HCT116 (cell line): Measurements from ENCODE around the gene CDC42BPB. TPM values are rescaled to one million over a fixed set of nuclear protein-coding genes. Genes with fewer than 3 reads are reported as not detected.

Experiments
- ATAC-seq: fragments of 200-7000 bp; cut with Tn5 transposase; 2 replicates; pipeline ENCODE4 v1.9.1; 2020; ENCODE audit warnings: mild to moderate bottlenecking, moderate library complexity
- BruUV-seq: library from RNA; stranded (reverse); fragments of 400-500 nt; replicated peaks from 2 replicates; lab custom pipeline; 2021; lab: Mats Ljungman, UMichigan
- CTCF ChIA-PET: fragments of 300-600 bp; sonication (Branson Sonifier 250); formaldehyde crosslinking; loops from one replicate; lab custom pipeline; 2021; ENCODE audit warnings: antibody characterized with exemption; lab: Charles Lee
- POLR2A ChIA-PET: fragments of 300-600, 350-600 bp; sonication (Branson Sonifier 250); formaldehyde crosslinking; loops from one replicate; lab custom pipeline; 2021; ENCODE audit warnings: antibody characterized with exemption; lab: Charles Lee
- RAD21 ChIA-PET, 2 experiments: fragments of 300-600 bp; sonication (Branson Sonifier 250); formaldehyde crosslinking; loops; one replicate each; lab custom pipeline; 2023; ENCODE audit warnings: low total read pairs in 2 of 2; ENCODE audit not compliant: uncharacterized antibody in 2 of 2, unreplicated experiment in 2 of 2, low non-redundant PET in 1 of 2; lab: Charles Lee
- DNase-seq: peaks from one replicate; pipeline ENCODE4 v3.0.0-alpha.2; 2010; ENCODE audit warnings: low read depth, low spot score
- H2AFZ ChIP-seq: fragments of 200-600 bp; shearing (Covaris generic), sonication (generic); 2 replicates; pipeline ENCODE4 v1.6.1; 2017; ENCODE audit warnings: low read depth, mixed run types, mixed read lengths, antibody characterized with exemption, low read length; ENCODE audit not compliant: poor library complexity, severe bottlenecking
- H3K27ac ChIP-seq: 2 replicates; pipeline ENCODE4 v1.5.1; 2012; ENCODE audit warnings: low read depth, low read length
- H3K27me3 ChIP-seq: fragments of 200-600 bp; sonication (generic); 2 replicates; pipeline ENCODE4 v1.6.1; 2016; ENCODE audit warnings: mixed run types, low read length, mixed read lengths; ENCODE audit not compliant: insufficient read depth
- H3K36me3 ChIP-seq, 2 experiments: fragments of 200-500 bp in 1 of 2; fragments of 200-600 bp in 1 of 2; sonication (Bioruptor generic) in 1 of 2; sonication (generic) in 1 of 2; 2 replicates each; pipeline versions ENCODE4 v1.5.1 to v1.6.1; 2014 to 2016; ENCODE audit warnings: low read length in 2 of 2, inconsistent platforms in 1 of 2, mixed read lengths in 1 of 2, mixed run types in 1 of 2; ENCODE audit not compliant: insufficient read depth in 2 of 2, control insufficient read depth in 1 of 2
- H3K4me1 ChIP-seq, 2 experiments: fragments of 200-600 bp in 1 of 2; sonication (generic) in 1 of 2; 2 replicates each; pipeline versions ENCODE4 v1.5.1 to v1.6.1; 2012 to 2017; ENCODE audit warnings: low read length in 2 of 2, inconsistent platforms in 1 of 2, mild to moderate bottlenecking in 1 of 2, mixed read lengths in 1 of 2, mixed run types in 1 of 2, moderate library complexity in 1 of 2; ENCODE audit not compliant: insufficient read depth in 2 of 2, control insufficient read depth in 1 of 2
- H3K4me2 ChIP-seq: fragments of 200-600 bp; sonication (generic); 2 replicates; pipeline ENCODE4 v1.6.1; 2017; ENCODE audit warnings: mixed run types, low read length, mixed read lengths
- H3K4me3 ChIP-seq, 2 experiments: fragments of 200-600 bp in 1 of 2; sonication (generic) in 1 of 2; replicated peaks in 1 of 2; 2 replicates each; pipeline ENCODE4 v1.5.1; 2011 to 2016; ENCODE audit warnings: low read length in 2 of 2, control low read depth in 1 of 2, low read depth in 1 of 2, mild to moderate bottlenecking in 1 of 2, mixed read lengths in 1 of 2, mixed run types in 1 of 2
- H3K79me2 ChIP-seq: fragments of 200-600 bp; sonication (generic); 2 replicates; pipeline ENCODE4 v1.6.1; 2017; ENCODE audit warnings: mild to moderate bottlenecking, mixed run types, low read length, moderate library complexity, mixed read lengths; ENCODE audit not compliant: insufficient read depth
- H3K9ac ChIP-seq: fragments of 200-600 bp; sonication (generic); 2 replicates; pipeline ENCODE4 v1.6.1; 2016; ENCODE audit warnings: low read length, mixed read lengths
- H3K9me2 ChIP-seq: fragments of 200-600 bp; sonication (generic), shearing (Covaris generic); 2 replicates; pipeline ENCODE4 v1.6.1; 2017; ENCODE audit warnings: mixed run types, mild to moderate bottlenecking, moderate library complexity; ENCODE audit not compliant: insufficient read depth
- H3K9me3 ChIP-seq, 2 experiments: fragments of 200-500 bp in 1 of 2; fragments of 200-600 bp in 1 of 2; sonication (Bioruptor generic) in 1 of 2; sonication (generic) in 1 of 2; 2 replicates each; pipeline ENCODE4 v1.6.1; 2014 to 2017; ENCODE audit warnings: low read length in 2 of 2, mixed read lengths in 2 of 2, inconsistent platforms in 1 of 2, low read depth in 1 of 2, mild to moderate bottlenecking in 1 of 2, mixed run types in 1 of 2, moderate library complexity in 1 of 2; ENCODE audit not compliant: control insufficient read depth in 1 of 2, insufficient read depth in 1 of 2
- H4K20me1 ChIP-seq: fragments of 200-600 bp; sonication (generic), shearing (Covaris generic); 2 replicates; pipeline ENCODE4 v1.6.1; 2017; ENCODE audit warnings: mixed run types, mild to moderate bottlenecking, moderate library complexity; ENCODE audit not compliant: insufficient read depth
- CBX3 ChIP-seq: IDR thresholded peaks from 2 replicates; pipeline ENCODE4 v1.6.1; 2012; ENCODE audit warnings: low read depth
- CEBPB ChIP-seq: IDR thresholded peaks from 2 replicates; pipeline ENCODE4 v1.6.1; 2012; ENCODE audit warnings: low read depth
- CTCF ChIP-seq, 3 experiments: fragments of 200-600 bp in 1 of 3; sonication (generic) in 1 of 3; IDR thresholded peaks in 2 of 3; conservative IDR thresholded peaks in 1 of 3; 2 replicates each; pipeline ENCODE4 v1.5.1; 2012 to 2017; ENCODE audit warnings: low read depth in 2 of 3, low read length in 2 of 3, antibody characterized with exemption in 1 of 3, borderline replicate concordance in 1 of 3, control low read depth in 1 of 3, mild to moderate bottlenecking in 1 of 3, mixed read lengths in 1 of 3, mixed run types in 1 of 3, moderate library complexity in 1 of 3; ENCODE audit not compliant: insufficient read depth in 1 of 3
- ELF1 ChIP-seq: IDR thresholded peaks from 2 replicates; pipeline ENCODE4 v1.6.1; 2012; ENCODE audit warnings: low read depth, borderline replicate concordance
- EZH2 ChIP-seq: fragments of 200-600 bp; sonication (generic); IDR thresholded peaks from 2 replicates; pipeline ENCODE4 v1.6.1; 2017; ENCODE audit warnings: antibody characterized with exemption, mixed run types
- FOSL1 ChIP-seq: IDR thresholded peaks from 2 replicates; pipeline ENCODE4 v1.6.1; 2012; ENCODE audit warnings: low read depth
- JUND ChIP-seq: IDR thresholded peaks from 2 replicates; pipeline ENCODE4 v1.6.1; 2012
- POLR2A ChIP-seq: IDR thresholded peaks from 2 replicates; pipeline ENCODE4 v1.7.0; 2011; ENCODE audit warnings: borderline replicate concordance; ENCODE audit not compliant: insufficient read depth, insufficient read length; ENCODE audit errors: extremely low read depth
- POLR2AphosphoS5 ChIP-seq: IDR thresholded peaks from 2 replicates; pipeline ENCODE4 v1.6.1; 2011; ENCODE audit warnings: mild to moderate bottlenecking, low read depth, low read length, moderate library complexity
- RAD21 ChIP-seq: IDR thresholded peaks from 2 replicates; pipeline ENCODE4 v1.6.1; 2012; ENCODE audit warnings: low read depth, mild to moderate bottlenecking
- SIN3A ChIP-seq: IDR thresholded peaks from 2 replicates; pipeline ENCODE4 v1.6.1; 2012; ENCODE audit warnings: low read depth
- SP1 ChIP-seq: IDR thresholded peaks from 2 replicates; pipeline ENCODE4 v1.6.1; 2012; ENCODE audit warnings: low read depth
- TCF7L2 ChIP-seq: IDR thresholded peaks from 2 replicates; pipeline ENCODE4 v1.7.0; 2011; ENCODE audit warnings: borderline replicate concordance, inconsistent platforms; ENCODE audit not compliant: insufficient read depth, insufficient read length; ENCODE audit errors: extremely low read depth
- YY1 ChIP-seq: IDR thresholded peaks from 2 replicates; pipeline ENCODE4 v1.6.1; 2011; ENCODE audit warnings: low read length, low read depth, moderate library complexity, mild to moderate bottlenecking; ENCODE audit not compliant: insufficient replicate concordance; ENCODE audit errors: extremely low read depth
- ZFX ChIP-seq: fragments of 450-650 bp; IDR thresholded peaks from 2 replicates; pipeline ENCODE4 v1.6.1; 2017
- ZNF274 ChIP-seq: fragments of 200-500 bp; sonication (Bioruptor generic); IDR thresholded peaks from 2 replicates; pipeline ENCODE4 v1.6.1; 2014; ENCODE audit warnings: mild to moderate bottlenecking, low read depth, low read length, inconsistent platforms
- intact Hi-C: fragments of 100-400 bp; cut with micrococcal nuclease; formaldehyde crosslinking; loops from 2 replicates; pipeline ENCODE4 v1.10.0; 2022
- total RNA-seq: library from RNA; stranded (reverse); gene quantifications from one replicate; pipeline ENCODE4 v1.2.1, GENCODE V29; 2021; ENCODE audit not compliant: unreplicated experiment
- TF ChIP-seq, protein P1 (sequence below): IDR thresholded peaks from 2 replicates; pipeline ENCODE4 v1.6.1; 2012
- TF ChIP-seq, protein P2 (sequence below): IDR thresholded peaks from 2 replicates; pipeline ENCODE4 v1.6.1; 2011; ENCODE audit warnings: mild to moderate bottlenecking, low read length, moderate library complexity; ENCODE audit not compliant: insufficient replicate concordance; ENCODE audit errors: extremely low read depth
- TF ChIP-seq, protein P3 (sequence below): IDR thresholded peaks from 2 replicates; pipeline ENCODE4 v1.6.1; 2012; ENCODE audit warnings: low read depth

CDC42BPB gene
- total RNA-seq, 1 experiment from 2014 or later: 85.6 TPM

DNA sequence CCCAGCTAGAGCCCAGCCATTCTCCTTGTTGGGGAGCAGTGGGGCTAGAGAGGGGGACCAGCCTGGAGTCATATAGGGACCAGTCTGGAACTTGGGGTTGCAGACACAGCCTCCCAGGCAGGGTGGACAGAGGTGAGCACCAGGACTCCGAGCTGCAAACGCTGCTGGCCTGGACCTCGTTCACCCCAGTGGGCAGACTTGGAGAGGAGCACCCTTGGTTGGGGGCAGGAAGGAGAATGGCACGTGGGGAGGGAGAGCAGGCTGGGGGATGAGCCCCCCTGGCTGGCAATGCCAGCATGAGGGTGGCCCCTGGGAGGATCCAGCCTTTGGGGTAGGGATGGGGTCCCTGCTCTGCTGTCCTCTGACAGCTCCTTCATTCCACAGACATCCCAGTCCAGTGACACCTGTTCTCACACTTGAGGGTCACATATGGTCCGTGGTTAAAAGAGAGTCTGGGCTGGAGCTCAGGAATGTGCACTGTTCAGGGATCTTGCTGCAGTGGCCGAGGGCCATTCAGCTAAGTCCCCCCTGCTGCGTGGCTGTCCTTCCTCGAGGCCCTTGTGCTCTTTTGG lies 29.5 kb upstream of the CDC42BPB start:
- intact Hi-C loops: no loop called here
- TF ChIP-seq, protein P1, sequence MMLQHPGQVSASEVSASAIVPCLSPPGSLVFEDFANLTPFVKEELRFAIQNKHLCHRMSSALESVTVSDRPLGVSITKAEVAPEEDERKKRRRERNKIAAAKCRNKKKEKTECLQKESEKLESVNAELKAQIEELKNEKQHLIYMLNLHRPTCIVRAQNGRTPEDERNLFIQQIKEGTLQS: no peak
- TF ChIP-seq ZFX (no peak), POLR2A (no peak), POLR2AphosphoS5 (no peak), FOSL1 (no peak), JUND (no peak), CEBPB (no peak), TCF7L2 (no peak), SP1 (no peak), ZNF274 (no peak), ELF1 (no peak), SIN3A (no peak), EZH2 (no peak), CTCF (IDR thresholded peaks at IDR 0.05 in 2 of 3, conservative IDR thresholded peaks at IDR 0.05 in 1 of 3; ENCODE audit: borderline replicate concordance in 1 of 3, insufficient read depth in 1 of 3, low read depth in 2 of 3, low read length in 2 of 3) (no peak), CBX3 (no peak), RAD21 (no peak), YY1 (no peak)
- TF ChIP-seq, protein P2, sequence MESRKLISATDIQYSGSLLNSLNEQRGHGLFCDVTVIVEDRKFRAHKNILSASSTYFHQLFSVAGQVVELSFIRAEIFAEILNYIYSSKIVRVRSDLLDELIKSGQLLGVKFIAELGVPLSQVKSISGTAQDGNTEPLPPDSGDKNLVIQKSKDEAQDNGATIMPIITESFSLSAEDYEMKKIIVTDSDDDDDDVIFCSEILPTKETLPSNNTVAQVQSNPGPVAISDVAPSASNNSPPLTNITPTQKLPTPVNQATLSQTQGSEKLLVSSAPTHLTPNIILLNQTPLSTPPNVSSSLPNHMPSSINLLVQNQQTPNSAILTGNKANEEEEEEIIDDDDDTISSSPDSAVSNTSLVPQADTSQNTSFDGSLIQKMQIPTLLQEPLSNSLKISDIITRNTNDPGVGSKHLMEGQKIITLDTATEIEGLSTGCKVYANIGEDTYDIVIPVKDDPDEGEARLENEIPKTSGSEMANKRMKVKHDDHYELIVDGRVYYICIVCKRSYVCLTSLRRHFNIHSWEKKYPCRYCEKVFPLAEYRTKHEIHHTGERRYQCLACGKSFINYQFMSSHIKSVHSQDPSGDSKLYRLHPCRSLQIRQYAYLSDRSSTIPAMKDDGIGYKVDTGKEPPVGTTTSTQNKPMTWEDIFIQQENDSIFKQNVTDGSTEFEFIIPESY: no peak
- TF ChIP-seq, protein P3, sequence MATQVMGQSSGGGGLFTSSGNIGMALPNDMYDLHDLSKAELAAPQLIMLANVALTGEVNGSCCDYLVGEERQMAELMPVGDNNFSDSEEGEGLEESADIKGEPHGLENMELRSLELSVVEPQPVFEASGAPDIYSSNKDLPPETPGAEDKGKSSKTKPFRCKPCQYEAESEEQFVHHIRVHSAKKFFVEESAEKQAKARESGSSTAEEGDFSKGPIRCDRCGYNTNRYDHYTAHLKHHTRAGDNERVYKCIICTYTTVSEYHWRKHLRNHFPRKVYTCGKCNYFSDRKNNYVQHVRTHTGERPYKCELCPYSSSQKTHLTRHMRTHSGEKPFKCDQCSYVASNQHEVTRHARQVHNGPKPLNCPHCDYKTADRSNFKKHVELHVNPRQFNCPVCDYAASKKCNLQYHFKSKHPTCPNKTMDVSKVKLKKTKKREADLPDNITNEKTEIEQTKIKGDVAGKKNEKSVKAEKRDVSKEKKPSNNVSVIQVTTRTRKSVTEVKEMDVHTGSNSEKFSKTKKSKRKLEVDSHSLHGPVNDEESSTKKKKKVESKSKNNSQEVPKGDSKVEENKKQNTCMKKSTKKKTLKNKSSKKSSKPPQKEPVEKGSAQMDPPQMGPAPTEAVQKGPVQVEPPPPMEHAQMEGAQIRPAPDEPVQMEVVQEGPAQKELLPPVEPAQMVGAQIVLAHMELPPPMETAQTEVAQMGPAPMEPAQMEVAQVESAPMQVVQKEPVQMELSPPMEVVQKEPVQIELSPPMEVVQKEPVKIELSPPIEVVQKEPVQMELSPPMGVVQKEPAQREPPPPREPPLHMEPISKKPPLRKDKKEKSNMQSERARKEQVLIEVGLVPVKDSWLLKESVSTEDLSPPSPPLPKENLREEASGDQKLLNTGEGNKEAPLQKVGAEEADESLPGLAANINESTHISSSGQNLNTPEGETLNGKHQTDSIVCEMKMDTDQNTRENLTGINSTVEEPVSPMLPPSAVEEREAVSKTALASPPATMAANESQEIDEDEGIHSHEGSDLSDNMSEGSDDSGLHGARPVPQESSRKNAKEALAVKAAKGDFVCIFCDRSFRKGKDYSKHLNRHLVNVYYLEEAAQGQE: no peak
- TF ChIP-seq, all 23 proteins: peak for 0
- no peak overlapping the region for H3K4me2 ChIP-seq
- H4K20me1 ChIP-seq: no peaks in the 10 kb centered on the region
- H3K9me2 ChIP-seq: no peaks in the 10 kb centered on the region
- peaks cover 6 to 11% of the 10 kb centered on the region in 2 experiments for H3K4me1 ChIP-seq
- CTCF ChIA-PET: interaction anchor here (1.0 to 1.7 kb wide), 3 partner anchors 10 to 19 kb away, joined by 4 to 6 read pairs (median 5); no protein-coding TSS in a partner anchor
- H3K27ac ChIP-seq: no peak overlapping the region
- ATAC-seq: no peak
- H3K9me3 ChIP-seq: no peaks in the 10 kb centered on the region
- no peaks in the 10 kb centered on the region for H3K79me2 ChIP-seq
- H3K36me3 ChIP-seq: no peaks in the 10 kb centered on the region
- RAD21 ChIA-PET: no interaction called here
- no peak overlapping the region for H2AFZ ChIP-seq
- no peak overlapping the region for H3K4me3 ChIP-seq
- H3K9ac ChIP-seq: no peak overlapping the region
- no peak for DNase-seq
- no TSS peak for BruUV-seq
- POLR2A ChIA-PET: no interaction called here
- H3K27me3 ChIP-seq: no peaks in the 10 kb centered on the region
